PFSK-1 (cell line): ENCODE results near the gene ZNF723.

Experiments
- POLR2AphosphoS5 ChIP-seq: IDR thresholded peaks from 2 replicates; pipeline ENCODE4 v1.6.1; 2012; ENCODE audit warnings: low read depth, mild to moderate bottlenecking, control low read depth, low read length, moderate library complexity
- TAF1 ChIP-seq: IDR thresholded peaks from 2 replicates; pipeline ENCODE4 v1.6.1; 2012; ENCODE audit warnings: low read length, control low read depth, borderline replicate concordance; ENCODE audit not compliant: insufficient read depth

- TF ChIP-seq POLR2AphosphoS5 (no peak), TAF1 (no peak)
These were observed 24.8 kb upstream of the ZNF723 start for GRCh38 chr19:22807061-22807835.
